T-helper 22 cell (primary cell): ENCODE measurements around the gene OGFOD3.

ENCODE experiments used
- DNase-seq: peaks from one replicate; pipeline ENCODE4 v3.0.0-alpha.2; 2020; ENCODE audit warnings: low read depth

OGFOD3 gene

GRCh38 chr17:82405051-82405450, 13.3 kb downstream of the OGFOD3 start:
- no peak for DNase-seq

GRCh38 chr17:82403662-82404660, 14.4 kb downstream of the OGFOD3 start:
- DNase-seq: no peak

- no peak for DNase-seq
Measured at GRCh38 chr17:82402865-82403264, 15.5 kb downstream of the OGFOD3 start.

- DNase-seq: no peak
Measured at GRCh38 chr17:82400830-82401229, 17.6 kb downstream of the OGFOD3 start.

- DNase-seq: no peak
Measured at GRCh38 chr17:82400206-82400605, 18.2 kb downstream of the OGFOD3 start.

- no peak for DNase-seq
Measured at GRCh38 chr17:82399601-82400101, 18.7 kb downstream of the OGFOD3 start.

- DNase-seq: no peak
Measured at GRCh38 chr17:82399041-82399441, 19.3 kb downstream of the OGFOD3 start.

- DNase-seq: no peak
Measured at GRCh38 chr17:82397449-82398335, 20.7 kb downstream of the OGFOD3 start.

GRCh38 chr17:82396601-82397435, 21.6 kb downstream of the OGFOD3 start:
- DNase-seq: no peak

GRCh38 chr17:82394278-82394677, 24.1 kb downstream of the OGFOD3 start:
- DNase-seq: no peak

GRCh38 chr17:82392941-82393340, 25.4 kb downstream of the OGFOD3 start:
- DNase-seq: no peak

GRCh38 chr17:82392209-82392920, 26.0 kb downstream of the OGFOD3 start:
- DNase-seq: no peak

GRCh38 chr17:82391496-82392066, 26.8 kb downstream of the OGFOD3 start:
- DNase-seq: no peak

- no peak for DNase-seq
Measured at GRCh38 chr17:82390860-82391435, 27.4 kb downstream of the OGFOD3 start.

GRCh38 chr17:82390015-82390859, 28.1 kb downstream of the OGFOD3 start:
- DNase-seq: no peak

GRCh38 chr17:82389379-82389778, 29.0 kb downstream of the OGFOD3 start:
- no peak for DNase-seq

GRCh38 chr17:82388922-82389283, 29.5 kb downstream of the OGFOD3 start:
- DNase-seq: no peak

GRCh38 chr17:82388223-82388921, 30.0 kb downstream of the OGFOD3 start:
- no peak for DNase-seq

GRCh38 chr17:82387705-82388106, 30.7 kb downstream of the OGFOD3 start:
- no peak for DNase-seq
